BJ (cell line): ENCODE measurements around the gene ELOVL6. TPM values are rescaled to one million over a fixed set of nuclear protein-coding genes. Genes with fewer than 3 reads are reported as not detected.

Source experiments
- CTCF ChIA-PET: fragments of 350-600 bp; formaldehyde crosslinking; extraction: SDS; loops from one replicate; lab custom pipeline; 2021; ENCODE audit warnings: antibody characterized with exemption, inconsistent platforms; lab: Yijun Ruan, JAX
- POLR2A ChIA-PET: fragments of 300-600 bp; sonication (Branson Sonifier 250); formaldehyde crosslinking; extraction: SDS; loops from one replicate; lab custom pipeline; 2021; ENCODE audit warnings: antibody characterized with exemption; lab: Charles Lee
- DNase-seq: peaks from one replicate; pipeline ENCODE4 v3.0.0-alpha.2; 2011; ENCODE audit warnings: low read depth
- H3K27me3 ChIP-seq: 2 replicates; pipeline ENCODE4 v1.6.0; 2011; ENCODE audit warnings: low read length; ENCODE audit not compliant: control insufficient read depth, insufficient read depth
- H3K36me3 ChIP-seq: 2 replicates; pipeline ENCODE4 v1.5.1; 2011; ENCODE audit warnings: low read length; ENCODE audit not compliant: control insufficient read depth, insufficient read depth
- H3K4me3 ChIP-seq: 2 replicates; pipeline ENCODE4 v1.5.1; 2011; ENCODE audit warnings: low read depth, mild to moderate bottlenecking, control low read depth, low read length
- CTCF ChIP-seq: IDR thresholded peaks from 2 replicates; pipeline ENCODE4 v1.5.1; 2011; ENCODE audit warnings: low read depth, mild to moderate bottlenecking, control low read depth, inconsistent platforms, low read length, moderate library complexity; ENCODE audit not compliant: insufficient read depth
- polyA plus RNA-seq: library from polyadenylated mRNA; depleted of rRNA; stranded (reverse); fragments of >200 nt; gene quantifications from 2 replicates; pipeline ENCODE4 v1.2.3, GENCODE V29; 2011

ELOVL6 gene
- polyA plus RNA-seq, 1 experiment, result 7.6 TPM

- no peak for DNase-seq
- no peak for TF ChIP-seq CTCF
- H3K4me3 ChIP-seq, result no peak overlapping the region
- 0 out of 2 replicates have a peak, but pooled peaks cover 1% of the 10 kb centered on the region for H3K27me3 ChIP-seq
- ChIA-PET CTCF (interaction anchor here (1.4 to 1.5 kb wide), 2 partner anchors 24 to 25 kb away, joined by 3 read pairs; no protein-coding TSS in a partner anchor), POLR2A (no interaction called here)
- no peaks in the 10 kb centered on the region for H3K36me3 ChIP-seq
Measured at GRCh38 chr4:110025718-110026117, 172.7 kb downstream of the ELOVL6 start.

GRCh38 chr4:110025056-110025455 lies 173.4 kb downstream of the ELOVL6 start:
- H3K27me3 ChIP-seq, result 0 out of 2 replicates have a peak, but pooled peaks cover 1% of the 10 kb centered on the region
- TF ChIP-seq CTCF, result no peak
- H3K4me3 ChIP-seq, result no peak overlapping the region
- no peaks in the 10 kb centered on the region for H3K36me3 ChIP-seq
- ChIA-PET CTCF (interaction anchor here (1.4 to 1.5 kb wide), 2 partner anchors 24 to 25 kb away, joined by 3 read pairs; no protein-coding TSS in a partner anchor), POLR2A (no interaction called here)
- no peak for DNase-seq

GRCh38 chr4:110022457-110022856 lies 176.0 kb downstream of the ELOVL6 start:
- Histone ChIP-seq H3K36me3 (no peaks in the 10 kb centered on the region), H3K27me3 (0 out of 2 replicates have a peak, but pooled peaks cover 1% of the 10 kb centered on the region), H3K4me3 (no peak overlapping the region)
- DNase-seq, result no peak
- TF ChIP-seq CTCF, result no peak
- ChIA-PET POLR2A (no interaction called here), CTCF (interaction anchor here (1.2 to 3.2 kb wide), 4 partner anchors 12 to 496 kb away, joined by 3 to 7 read pairs (median 3); no protein-coding TSS in a partner anchor)

GRCh38 chr4:110020646-110021443 lies 177.6 kb downstream of the ELOVL6 start:
- CTCF ChIA-PET, result interaction anchor here (0.7 to 3.2 kb wide), 6 partner anchors 12 to 498 kb away, joined by 3 to 7 read pairs (median 4); no protein-coding TSS in a partner anchor
- POLR2A ChIA-PET, result no interaction called here
- no peak for TF ChIP-seq CTCF
- Histone ChIP-seq H3K36me3 (no peaks in the 10 kb centered on the region), H3K4me3 (no peak overlapping the region), H3K27me3 (0 out of 2 replicates have a peak, but pooled peaks cover 1% of the 10 kb centered on the region)
- DNase-seq, result no peak

- no peak for DNase-seq
- TF ChIP-seq CTCF, result no peak
- Histone ChIP-seq H3K4me3 (no peak overlapping the region), H3K27me3 (0 out of 2 replicates have a peak, but pooled peaks cover 1% of the 10 kb centered on the region), H3K36me3 (no peaks in the 10 kb centered on the region)
- ChIA-PET POLR2A (no interaction called here), CTCF (interaction anchor here (0.6 to 3.2 kb wide), 6 partner anchors 12 to 489 kb away, joined by 3 to 7 read pairs (median 4); no protein-coding TSS in a partner anchor)
Measured at GRCh38 chr4:110020139-110020538, 178.3 kb downstream of the ELOVL6 start.
